AG04450 (cell line): ENCODE data around the gene ATG10. TPM values are rescaled to one million over a fixed set of nuclear protein-coding genes. Genes with fewer than 3 reads are reported as not detected.

Experiments
- CTCF ChIA-PET: fragments of 300-600, 350-600 bp; formaldehyde crosslinking; extraction: SDS; loops from one replicate; lab custom pipeline; 2022; ENCODE audit warnings: antibody characterized with exemption, inconsistent platforms; lab: Charles Lee
- POLR2A ChIA-PET: fragments of 350-600 bp; formaldehyde crosslinking; extraction: SDS; loops from one replicate; lab custom pipeline; 2021; ENCODE audit warnings: antibody characterized with exemption, inconsistent platforms; lab: Yijun Ruan, JAX
- DNase-seq: peaks from one replicate; pipeline ENCODE4 v3.0.0-alpha.2; 2011; ENCODE audit warnings: low read depth, low spot score
- H3K27ac ChIP-seq: one replicate; pipeline ENCODE4 v1.5.1; 2012; ENCODE audit warnings: low read depth, low read length, control low read depth
- H3K27me3 ChIP-seq: one replicate; pipeline ENCODE4 v1.6.0; 2012; ENCODE audit warnings: low read length; ENCODE audit not compliant: control insufficient read depth, insufficient read depth
- H3K4me3 ChIP-seq: 2 replicates; pipeline ENCODE4 v1.5.1; 2011; ENCODE audit warnings: mild to moderate bottlenecking, low read depth, low read length, control low read depth
- H3K9me3 ChIP-seq: 2 replicates; pipeline ENCODE4 v1.5.1; 2012; ENCODE audit warnings: low read length; ENCODE audit not compliant: control insufficient read depth, insufficient read depth
- polyA plus RNA-seq: library from polyadenylated mRNA; depleted of rRNA; stranded (reverse); fragments of >200 nt; gene quantifications from 2 replicates; pipeline ENCODE4 v1.2.3, GENCODE V29; 2011
- TF ChIP-seq, protein P1 (sequence below): IDR thresholded peaks from 2 replicates; pipeline ENCODE4 v1.5.1; 2011; ENCODE audit warnings: low read depth, low read length, control low read depth, inconsistent platforms

Gene ATG10
- polyA plus RNA-seq, 1 experiment: 4.1 TPM

DNA sequence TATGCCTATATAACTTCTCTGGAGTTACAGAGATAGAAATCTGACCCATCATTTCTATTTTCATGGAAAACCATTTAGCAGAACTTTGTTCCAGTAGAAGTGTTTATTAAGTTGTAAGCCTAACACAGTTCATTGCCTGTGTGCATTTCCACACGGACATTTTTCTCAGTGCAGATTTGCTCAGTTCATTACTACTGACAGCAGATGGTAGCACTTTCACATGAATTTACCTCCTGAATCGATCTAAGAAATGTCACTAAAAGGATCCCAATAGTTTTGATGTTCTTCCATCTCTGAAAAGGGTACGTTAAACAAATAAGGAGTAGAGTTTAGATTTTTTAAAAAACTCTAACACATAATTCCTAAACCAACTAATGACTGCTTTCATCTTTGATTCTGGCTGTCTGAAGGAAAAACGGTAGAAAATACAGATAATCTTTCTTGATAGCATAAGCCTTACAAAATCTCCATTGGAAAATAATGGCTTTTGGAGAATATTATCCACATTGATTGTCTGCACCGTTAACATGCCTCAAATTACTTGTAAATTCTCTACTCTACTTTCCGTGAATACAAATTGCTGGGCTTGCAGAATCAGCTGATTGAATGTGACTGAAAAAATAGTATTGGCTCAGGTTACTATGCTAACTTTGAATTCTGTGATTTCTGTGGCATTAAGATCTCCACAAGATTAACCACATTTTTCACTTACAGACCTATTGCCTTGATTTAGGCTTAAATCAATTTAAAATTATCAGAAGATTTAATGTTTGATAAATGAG, 273.2 kb downstream of the ATG10 start:
- Histone ChIP-seq H3K27me3 (no peaks in the 10 kb centered on the region), H3K27ac (no peak overlapping the region), H3K4me3 (no peak overlapping the region), H3K9me3 (no peaks in the 10 kb centered on the region)
- ChIA-PET POLR2A (no interaction called here), CTCF (interaction anchor here (0.9 kb wide), 1 partner anchor 14 kb away, joined by 3 read pairs; no protein-coding TSS in a partner anchor)
- no peak for DNase-seq
- TF ChIP-seq, protein P1, sequence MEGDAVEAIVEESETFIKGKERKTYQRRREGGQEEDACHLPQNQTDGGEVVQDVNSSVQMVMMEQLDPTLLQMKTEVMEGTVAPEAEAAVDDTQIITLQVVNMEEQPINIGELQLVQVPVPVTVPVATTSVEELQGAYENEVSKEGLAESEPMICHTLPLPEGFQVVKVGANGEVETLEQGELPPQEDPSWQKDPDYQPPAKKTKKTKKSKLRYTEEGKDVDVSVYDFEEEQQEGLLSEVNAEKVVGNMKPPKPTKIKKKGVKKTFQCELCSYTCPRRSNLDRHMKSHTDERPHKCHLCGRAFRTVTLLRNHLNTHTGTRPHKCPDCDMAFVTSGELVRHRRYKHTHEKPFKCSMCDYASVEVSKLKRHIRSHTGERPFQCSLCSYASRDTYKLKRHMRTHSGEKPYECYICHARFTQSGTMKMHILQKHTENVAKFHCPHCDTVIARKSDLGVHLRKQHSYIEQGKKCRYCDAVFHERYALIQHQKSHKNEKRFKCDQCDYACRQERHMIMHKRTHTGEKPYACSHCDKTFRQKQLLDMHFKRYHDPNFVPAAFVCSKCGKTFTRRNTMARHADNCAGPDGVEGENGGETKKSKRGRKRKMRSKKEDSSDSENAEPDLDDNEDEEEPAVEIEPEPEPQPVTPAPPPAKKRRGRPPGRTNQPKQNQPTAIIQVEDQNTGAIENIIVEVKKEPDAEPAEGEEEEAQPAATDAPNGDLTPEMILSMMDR: no peak

DNA sequence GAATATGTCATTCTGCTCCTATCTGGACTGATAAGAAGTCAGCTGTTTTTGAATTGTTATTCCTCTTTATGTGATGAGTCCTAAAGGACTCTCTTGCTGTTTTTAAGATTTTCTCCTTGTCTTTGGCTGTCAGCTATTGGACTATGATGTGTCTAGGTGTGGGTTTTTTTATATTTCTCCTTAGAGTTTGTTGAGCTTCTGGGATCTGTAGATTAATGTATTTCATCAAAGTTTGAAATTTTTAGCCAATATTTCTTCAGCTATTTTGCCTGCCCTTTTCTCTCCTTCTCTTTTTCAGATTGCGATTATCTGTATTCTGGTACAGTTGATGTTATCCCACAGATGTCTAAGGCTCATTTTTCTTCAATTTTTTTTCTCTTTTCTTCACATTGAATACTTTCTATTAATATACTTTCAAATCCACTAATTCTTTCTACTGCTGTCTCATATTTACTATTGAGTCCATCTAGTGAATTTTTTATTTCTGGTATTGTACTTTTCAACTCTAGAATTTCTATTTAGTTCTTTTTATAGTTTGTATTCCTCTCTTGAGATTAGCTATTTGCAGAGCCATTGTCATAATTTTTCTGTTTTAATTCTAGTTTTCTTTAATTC, 275.2 kb downstream of the ATG10 start:
- Histone ChIP-seq H3K4me3 (no peak overlapping the region), H3K27me3 (no peaks in the 10 kb centered on the region), H3K27ac (no peak overlapping the region), H3K9me3 (no peaks in the 10 kb centered on the region)
- TF ChIP-seq, protein P1: no peak
- no peak for DNase-seq
- ChIA-PET POLR2A (no interaction called here), CTCF (interaction anchor here (5.2 kb wide), 1 partner anchor 13 kb away, joined by 31 read pairs; no protein-coding TSS in a partner anchor)

DNA sequence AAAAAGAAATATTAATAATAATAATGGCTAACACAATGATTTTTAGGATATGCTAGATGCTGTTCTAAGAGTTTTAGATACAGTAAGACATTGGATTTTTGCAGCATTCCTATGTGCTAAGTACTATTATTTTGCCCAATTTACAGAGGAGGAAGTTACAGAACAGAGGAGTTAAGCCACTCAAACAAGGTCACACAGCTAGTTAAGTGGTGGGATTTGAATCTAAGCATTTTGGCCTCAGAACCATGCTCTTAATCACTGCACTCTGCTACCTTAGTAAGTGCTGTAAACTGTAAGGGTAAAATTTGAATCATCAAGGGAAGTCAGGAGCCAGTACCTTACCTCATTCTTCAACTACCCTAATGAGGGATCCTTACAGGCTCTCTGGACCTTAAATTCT, 280.9 kb downstream of the ATG10 start:
- CTCF ChIA-PET: no interaction called here
- POLR2A ChIA-PET: no interaction called here

DNA sequence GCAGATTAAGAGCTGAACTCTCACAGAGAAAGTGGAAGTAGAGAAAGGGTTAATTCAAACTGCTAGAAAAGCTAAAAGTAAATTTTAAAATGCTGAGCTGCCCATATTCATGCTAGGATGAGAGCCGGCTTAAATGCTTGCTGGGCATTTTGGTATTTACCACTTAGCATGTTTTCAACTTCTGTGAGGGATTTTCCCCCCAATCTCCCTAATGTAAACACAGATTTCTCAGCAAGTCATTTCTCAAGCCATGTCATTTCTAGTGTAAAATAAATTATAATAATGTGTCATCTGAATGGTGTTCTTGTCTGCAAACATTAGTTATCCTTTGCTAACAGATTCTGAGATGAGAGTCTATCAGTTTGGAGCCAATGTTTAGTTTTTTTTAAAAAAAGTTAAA, 284.0 kb downstream of the ATG10 start:
- DNase-seq: no peak
- Histone ChIP-seq H3K27me3 (no peaks in the 10 kb centered on the region), H3K9me3 (no peaks in the 10 kb centered on the region), H3K4me3 (no peak overlapping the region), H3K27ac (no peak overlapping the region)
- POLR2A ChIA-PET: no interaction called here
- CTCF ChIA-PET: interaction anchor here (0.5 to 1.5 kb wide), 2 partner anchors 149 to 1757 kb away, joined by 3 to 4 read pairs; no protein-coding TSS in a partner anchor
- TF ChIP-seq, protein P1: no peak

More for the DNA sequence above, 280.9 kb downstream of the ATG10 start:
- Histone ChIP-seq H3K27me3 (no peaks in the 10 kb centered on the region), H3K9me3 (no peaks in the 10 kb centered on the region), H3K27ac (no peak overlapping the region), H3K4me3 (no peak overlapping the region)
- TF ChIP-seq, protein P1: no peak
- DNase-seq: no peak

DNA sequence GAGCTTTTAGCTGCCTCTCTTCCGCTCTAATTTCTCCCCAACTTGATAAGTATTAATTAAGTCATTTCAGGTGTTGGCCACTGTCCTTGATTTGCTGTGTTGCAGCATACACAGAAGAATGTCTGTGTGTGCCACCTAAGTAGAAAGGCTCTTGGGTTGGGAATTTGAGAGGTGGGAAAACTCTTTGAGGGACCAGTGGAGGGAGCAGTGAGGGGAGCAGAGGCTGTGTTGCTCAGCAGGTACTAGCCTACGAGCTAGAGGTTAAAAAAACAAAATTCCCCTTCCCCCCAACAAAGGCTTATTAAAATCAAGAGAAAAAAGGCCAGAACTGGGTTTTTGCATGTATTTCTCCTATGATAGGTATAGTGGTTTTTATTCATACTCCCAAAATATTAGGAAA, 285.4 kb downstream of the ATG10 start:
- ChIA-PET CTCF (interaction anchor here (2.8 kb wide), 1 partner anchor 31 kb away, joined by 15 read pairs; no protein-coding TSS in a partner anchor), POLR2A (no interaction called here)
- H3K9me3 ChIP-seq: no peaks in the 10 kb centered on the region
- TF ChIP-seq, protein P1: no peak
- H3K27me3 ChIP-seq: no peaks in the 10 kb centered on the region
- no peak overlapping the region for H3K4me3 ChIP-seq
- DNase-seq: no peak
- no peak overlapping the region for H3K27ac ChIP-seq
